Sigmoid colon (tissue), 7 donors: ENCODE data around the gene EDEM3. TPM values are rescaled to one million over a fixed set of nuclear protein-coding genes. Genes with fewer than 3 reads are reported as not detected.
A peak's percentile ranks its signal among the peaks of the same experiment; 100 is the strongest.

Experiments used
- DNase-seq: peaks from one replicate; pipeline ENCODE4 v3.0.0-alpha.2; 2019
- H3K27ac ChIP-seq, 4 donors: fragments of 200-600 bp; sonication (generic); one replicate each; pipeline ENCODE4 v1.5.1; 2016 to 2019; ENCODE audit warnings: mild to moderate bottlenecking in 1 of 4
- H3K27me3 ChIP-seq, 3 donors: fragments of 200-600 bp; sonication (generic); one replicate each; pipeline ENCODE4 v1.5.1; 2019; ENCODE audit warnings: mild to moderate bottlenecking in 1 of 3
- H3K36me3 ChIP-seq, 4 donors: fragments of 200-600 bp; sonication (generic); one replicate each; pipeline ENCODE4 v1.5.1; 2016 to 2019
- H3K4me1 ChIP-seq, 4 donors: fragments of 200-600 bp; sonication (generic); one replicate each; pipeline ENCODE4 v1.5.1; 2017 to 2019
- H3K4me3 ChIP-seq, 4 donors: fragments of 200-600 bp; sonication (generic); one replicate each; pipeline ENCODE4 v1.5.1; 2017 to 2019; ENCODE audit warnings: mild to moderate bottlenecking in 2 of 4, moderate library complexity in 1 of 4
- H3K9me3 ChIP-seq, 4 donors: fragments of 200-600 bp in 3 of 4; sonication (generic) in 3 of 4; one replicate each; pipeline versions ENCODE4 v1.5.1 to v1.6.1; 2013 to 2019
- EP300 ChIP-seq, 4 donors: sonication (generic); formaldehyde crosslinking; IDR thresholded peaks; one replicate each; pipeline ENCODE4 v1.6.1; 2017; ENCODE audit warnings: antibody characterized with exemption in 4 of 4
- POLR2A ChIP-seq, 2 donors: fragments of 450-650 bp; IDR thresholded peaks; one replicate each; pipeline ENCODE4 v1.6.1; 2016; ENCODE audit warnings: antibody characterized with exemption in 2 of 2, mild to moderate bottlenecking in 2 of 2, moderate library complexity in 2 of 2
- POLR2AphosphoS5 ChIP-seq, 4 donors: sonication (generic); formaldehyde crosslinking; IDR thresholded peaks; one replicate each; pipeline ENCODE4 v1.6.1; 2017; ENCODE audit warnings: antibody characterized with exemption in 4 of 4
- WGBS, 2 donors: extraction: QIAGEN DNeasy Blood & Tissue Kit; methylation state at CpG; one replicate each; pipeline ENCODE4 v1.1.7; 2013; 5-methylcytosine and 5-hydroxymethylcytosine counted together
- intact Hi-C: fragments of 100-400 bp; cut with DNase I; formaldehyde crosslinking; loops from one replicate; pipeline ENCODE4 v1.15.1; 2023
- polyA plus RNA-seq, 3 donors: library from polyadenylated mRNA; stranded (reverse); fragments of 200-250 nt; gene quantifications; one replicate each; pipeline ENCODE4 v1.2.3, GENCODE V29; 2013
- total RNA-seq, 4 donors: library from RNA; depleted of rRNA; stranded (reverse); fragments of >200 nt; gene quantifications; one replicate each; pipeline ENCODE4 v1.1.0, GENCODE V29; 2016
- TF ChIP-seq, protein P1 (sequence below), 4 experiments: fragments of 450-650 bp in 3 of 4; fragments of 200-600 bp in 1 of 4; IDR thresholded peaks; one replicate each; pipeline ENCODE4 v1.5.1; 2016 to 2019; ENCODE audit warnings: antibody characterized with exemption in 4 of 4, mild to moderate bottlenecking in 3 of 4, moderate library complexity in 2 of 4
- donor health status: healthy with polysubstance abuse.
- donor health status: Bipolar disorder and iron deficiency.
- donor health status: healthy.

EDEM3 gene
- total and polyA plus RNA-seq, 7 donors: 8.4 to 29.3 (median 21.4) TPM

- no peak for DNase-seq
- WGBS, 2 donors: 95 to 96% methylated on average over 2 of the region's 2 CpGs
Measured at GRCh38 chr1:184658055-184658454, 96.6 kb downstream of the EDEM3 start.

DNA sequence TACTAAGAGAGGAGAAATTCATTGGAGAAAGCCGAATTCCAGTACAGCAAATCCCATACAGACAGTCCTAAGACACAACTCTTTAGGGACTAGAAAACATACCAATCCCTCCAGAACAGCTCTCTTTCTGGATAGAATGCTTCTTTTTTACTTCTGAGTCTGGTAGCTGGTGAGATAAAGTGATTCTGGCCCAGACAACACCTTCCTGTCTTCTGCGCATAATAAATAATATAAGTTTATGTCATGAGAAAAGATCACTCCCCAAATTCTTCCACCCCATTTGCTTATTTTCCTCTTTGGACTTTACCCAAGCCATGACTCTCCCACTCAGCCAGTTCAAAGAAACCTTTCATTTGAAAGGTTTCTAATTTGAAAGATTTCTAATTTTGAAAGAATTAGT is 98.4 kb downstream of the EDEM3 start:
- Histone ChIP-seq H3K4me1 (peaks cover 0 to 3% (median under 1%) of the 10 kb centered on the region in 4 donors), H3K4me3 (no peak overlapping the region), H3K27ac (peak overlapping the region in 1 of 4 donors; percentile 0), H3K36me3 (no peaks in the 10 kb centered on the region), H3K27me3 (no peaks in the 10 kb centered on the region), H3K9me3 (no peaks in the 10 kb centered on the region)
- no peak for TF ChIP-seq EP300 (IDR thresholded peaks at IDR 0.05)
- no peak for TF ChIP-seq POLR2AphosphoS5 (IDR thresholded peaks at IDR 0.05)
- TF ChIP-seq, protein P1, sequence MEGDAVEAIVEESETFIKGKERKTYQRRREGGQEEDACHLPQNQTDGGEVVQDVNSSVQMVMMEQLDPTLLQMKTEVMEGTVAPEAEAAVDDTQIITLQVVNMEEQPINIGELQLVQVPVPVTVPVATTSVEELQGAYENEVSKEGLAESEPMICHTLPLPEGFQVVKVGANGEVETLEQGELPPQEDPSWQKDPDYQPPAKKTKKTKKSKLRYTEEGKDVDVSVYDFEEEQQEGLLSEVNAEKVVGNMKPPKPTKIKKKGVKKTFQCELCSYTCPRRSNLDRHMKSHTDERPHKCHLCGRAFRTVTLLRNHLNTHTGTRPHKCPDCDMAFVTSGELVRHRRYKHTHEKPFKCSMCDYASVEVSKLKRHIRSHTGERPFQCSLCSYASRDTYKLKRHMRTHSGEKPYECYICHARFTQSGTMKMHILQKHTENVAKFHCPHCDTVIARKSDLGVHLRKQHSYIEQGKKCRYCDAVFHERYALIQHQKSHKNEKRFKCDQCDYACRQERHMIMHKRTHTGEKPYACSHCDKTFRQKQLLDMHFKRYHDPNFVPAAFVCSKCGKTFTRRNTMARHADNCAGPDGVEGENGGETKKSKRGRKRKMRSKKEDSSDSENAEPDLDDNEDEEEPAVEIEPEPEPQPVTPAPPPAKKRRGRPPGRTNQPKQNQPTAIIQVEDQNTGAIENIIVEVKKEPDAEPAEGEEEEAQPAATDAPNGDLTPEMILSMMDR (IDR thresholded peaks at IDR 0.05): no peak
- 92 to 94% methylated on average over 2 of the region's 2 CpGs for WGBS, 2 donors
- intact Hi-C loops: no loop called here
- no peak for DNase-seq

More at GRCh38 chr1:184658055-184658454, 96.6 kb downstream of the EDEM3 start:
- Histone ChIP-seq H3K27ac (no peak overlapping the region), H3K9me3 (no peaks in the 10 kb centered on the region), H3K4me1 (peaks cover 0 to 15% (median 7%) of the 10 kb centered on the region in 4 donors), H3K4me3 (no peak overlapping the region), H3K27me3 (no peaks in the 10 kb centered on the region), H3K36me3 (no peaks in the 10 kb centered on the region)
- intact Hi-C loops: no loop called here
- TF ChIP-seq POLR2AphosphoS5 (IDR thresholded peaks at IDR 0.05): no peak
- no peak for TF ChIP-seq POLR2A (IDR thresholded peaks at IDR 0.05)
- no peak for TF ChIP-seq EP300 (IDR thresholded peaks at IDR 0.05)
- TF ChIP-seq, protein P1 (IDR thresholded peaks at IDR 0.05): no peak

GRCh38 chr1:184655185-184655584 is 99.5 kb downstream of the EDEM3 start:
- Histone ChIP-seq H3K4me3 (no peak overlapping the region), H3K27me3 (no peaks in the 10 kb centered on the region)
- intact Hi-C loops: no loop called here

DNA sequence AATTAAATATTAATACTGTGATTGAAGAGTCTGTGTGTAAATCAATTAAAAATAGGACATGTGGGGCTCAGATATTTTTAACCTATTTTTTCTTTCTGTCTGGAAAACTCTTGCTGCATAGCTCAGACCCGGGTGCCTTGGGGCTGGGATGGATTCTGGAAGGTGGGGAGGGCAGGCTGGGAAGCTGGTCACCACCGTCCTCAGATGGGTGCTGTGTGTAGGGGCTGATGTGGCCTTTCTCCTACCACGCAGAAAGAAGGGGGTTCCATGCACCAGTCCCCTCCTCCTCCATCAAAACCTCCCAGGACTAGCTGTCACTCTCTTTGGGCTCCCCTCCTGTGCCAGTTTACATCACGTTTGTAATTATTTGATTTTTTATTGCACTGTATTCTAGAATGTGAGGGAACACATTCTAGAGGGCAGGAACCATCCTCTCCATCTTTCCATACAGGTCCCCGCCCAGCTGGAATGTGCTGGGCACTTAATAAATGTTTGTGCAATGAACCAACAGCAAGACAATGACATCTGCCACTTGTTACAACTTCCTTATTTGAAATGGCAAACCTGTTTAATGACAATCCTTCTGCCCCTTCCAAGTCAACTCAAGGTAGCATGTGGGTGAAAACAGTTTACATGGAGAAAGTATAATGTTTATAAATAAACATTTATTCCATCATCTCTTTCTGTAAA is 104.3 kb downstream of the EDEM3 start:
- Histone ChIP-seq H3K36me3 (no peaks in the 10 kb centered on the region), H3K4me3 (no peak overlapping the region), H3K4me1 (peaks cover 0 to 11% (median 8%) of the 10 kb centered on the region in 4 donors), H3K27ac (no peak overlapping the region), H3K27me3 (no peaks in the 10 kb centered on the region), H3K9me3 (no peaks in the 10 kb centered on the region)
- TF ChIP-seq EP300 (IDR thresholded peaks at IDR 0.05) (no peak), POLR2AphosphoS5 (IDR thresholded peaks at IDR 0.05) (no peak), POLR2A (IDR thresholded peaks at IDR 0.05) (no peak)
- TF ChIP-seq, protein P1 (IDR thresholded peaks at IDR 0.05): no peak
- DNase-seq: no peak
- intact Hi-C loops: no loop called here
- WGBS, 2 donors: 68 to 84% methylated on average over 5 of the region's 5 CpGs

More at GRCh38 chr1:184655185-184655584, 99.5 kb downstream of the EDEM3 start:
- TF ChIP-seq POLR2AphosphoS5 (IDR thresholded peaks at IDR 0.05): no peak
- TF ChIP-seq EP300 (IDR thresholded peaks at IDR 0.05): no peak
- TF ChIP-seq, protein P1 (IDR thresholded peaks at IDR 0.05): no peak
- TF ChIP-seq POLR2A (IDR thresholded peaks at IDR 0.05): no peak
- Histone ChIP-seq H3K36me3 (no peaks in the 10 kb centered on the region), H3K4me1 (no peaks in the 10 kb centered on the region), H3K27ac (no peak overlapping the region), H3K9me3 (no peaks in the 10 kb centered on the region)
- no peak for DNase-seq
